ENCODE measurements around the gene ENDOV. TPM values are rescaled to one million over a fixed set of nuclear protein-coding genes. Genes with fewer than 3 reads are reported as not detected.

Gene ENDOV
- total RNA-seq, 1 experiment from 2014 or later, result 45.6 TPM

DNA sequence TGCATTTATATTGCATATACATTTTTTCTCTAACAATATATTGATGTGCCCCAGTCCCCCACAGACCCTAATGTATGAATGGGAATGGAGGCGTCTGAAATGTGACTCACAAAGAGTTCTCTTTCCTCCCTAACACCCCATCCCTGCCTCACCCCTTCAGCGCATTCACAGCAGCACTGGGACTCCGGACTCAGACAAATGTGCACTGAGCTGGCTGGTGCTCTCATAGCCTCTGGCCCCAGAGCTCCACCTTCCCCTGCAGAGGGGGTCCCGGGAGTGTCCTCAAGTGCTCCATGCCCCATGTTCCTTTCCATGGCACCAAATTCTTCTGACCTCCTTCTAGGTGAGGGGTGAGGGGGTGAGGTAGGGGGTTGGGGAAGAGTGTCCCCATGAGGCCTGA lies 40.8 kb downstream of the ENDOV start:
- Histone ChIP-seq H3K9me2 (ENCODE audit: insufficient read depth) (no peaks in the 10 kb centered on the region), H3K27me3 (ENCODE audit: insufficient read depth, low read length) (no peaks in the 10 kb centered on the region), H3K79me2 (ENCODE audit: insufficient read depth, low read length) (no peaks in the 10 kb centered on the region), H3K9ac (ENCODE audit: low read length) (peak overlapping the region; percentile 99), H3K9me3 (ENCODE audit: control insufficient read depth in 1 of 2, insufficient read depth in 1 of 2, low read depth in 1 of 2, low read length in 2 of 2) (no peaks in the 10 kb centered on the region), H4K20me1 (ENCODE audit: insufficient read depth) (no peaks in the 10 kb centered on the region), H3K4me3 (replicated peaks in 1 of 2; ENCODE audit: low read depth in 1 of 2, low read length in 2 of 2) (peak overlapping the region; percentile 78 to 82), H3K4me2 (ENCODE audit: low read length) (peak overlapping the region; percentile 84), H2AFZ (ENCODE audit: low read depth, low read length, poor library complexity, severe bottlenecking) (no peak overlapping the region), H3K4me1 (ENCODE audit: control insufficient read depth in 1 of 2, insufficient read depth in 2 of 2, low read length in 2 of 2) (peaks cover 11 to 40% of the 10 kb centered on the region in 2 experiments; a peak in 3 of 4 replicates), H3K27ac (ENCODE audit: low read depth, low read length) (peak overlapping the region; percentile 91; the same call in 1 of the 2 replicates), H3K36me3 (ENCODE audit: control insufficient read depth in 1 of 2, insufficient read depth in 2 of 2, low read length in 2 of 2) (no peaks in the 10 kb centered on the region)
- POLR2A ChIA-PET, result interaction anchor here (1.5 kb wide), 1 partner anchor 10 kb away, joined by 5 read pairs; no protein-coding TSS in a partner anchor
- CTCF ChIA-PET, result no interaction called here
- DNase-seq (ENCODE audit: low read depth, low spot score) (no peak), ATAC-seq (no peak)
- RAD21 ChIA-PET (ENCODE audit: low non-redundant PET in 1 of 2, low total read pairs in 2 of 2, uncharacterized antibody in 2 of 2, unreplicated experiment in 2 of 2), result no interaction called here
- intact Hi-C loops (cut with micrococcal nuclease), result loop anchor here (10.0 kb wide), 2 partner anchors 119 to 439 kb away; no protein-coding TSS in a partner anchor
- no TSS peak for BruUV-seq (replicated peaks)
- TF ChIP-seq POLR2AphosphoS5 (IDR thresholded peaks at IDR 0.05; ENCODE audit: low read depth, low read length), result no peak
- TF ChIP-seq ZNF274 (IDR thresholded peaks at IDR 0.05; ENCODE audit: low read depth, low read length), result no peak
- no peak for TF ChIP-seq CBX3 (IDR thresholded peaks at IDR 0.05; ENCODE audit: low read depth)
- TF ChIP-seq FOSL1 (IDR thresholded peaks at IDR 0.05; ENCODE audit: low read depth), result no peak
- no peak for TF ChIP-seq YY1 (IDR thresholded peaks at IDR 0.05; ENCODE audit: extremely low read depth, insufficient replicate concordance, low read depth, low read length)
- no peak for TF ChIP-seq EGR1 (IDR thresholded peaks at IDR 0.05; ENCODE audit: low read depth)
- no peak for TF ChIP-seq EZH2phosphoT487 (IDR thresholded peaks at IDR 0.05; ENCODE audit: borderline replicate concordance)
- TF ChIP-seq TCF7L2 (IDR thresholded peaks at IDR 0.05; ENCODE audit: borderline replicate concordance, extremely low read depth, insufficient read depth, insufficient read length), result no peak
- TF ChIP-seq, protein P1, sequence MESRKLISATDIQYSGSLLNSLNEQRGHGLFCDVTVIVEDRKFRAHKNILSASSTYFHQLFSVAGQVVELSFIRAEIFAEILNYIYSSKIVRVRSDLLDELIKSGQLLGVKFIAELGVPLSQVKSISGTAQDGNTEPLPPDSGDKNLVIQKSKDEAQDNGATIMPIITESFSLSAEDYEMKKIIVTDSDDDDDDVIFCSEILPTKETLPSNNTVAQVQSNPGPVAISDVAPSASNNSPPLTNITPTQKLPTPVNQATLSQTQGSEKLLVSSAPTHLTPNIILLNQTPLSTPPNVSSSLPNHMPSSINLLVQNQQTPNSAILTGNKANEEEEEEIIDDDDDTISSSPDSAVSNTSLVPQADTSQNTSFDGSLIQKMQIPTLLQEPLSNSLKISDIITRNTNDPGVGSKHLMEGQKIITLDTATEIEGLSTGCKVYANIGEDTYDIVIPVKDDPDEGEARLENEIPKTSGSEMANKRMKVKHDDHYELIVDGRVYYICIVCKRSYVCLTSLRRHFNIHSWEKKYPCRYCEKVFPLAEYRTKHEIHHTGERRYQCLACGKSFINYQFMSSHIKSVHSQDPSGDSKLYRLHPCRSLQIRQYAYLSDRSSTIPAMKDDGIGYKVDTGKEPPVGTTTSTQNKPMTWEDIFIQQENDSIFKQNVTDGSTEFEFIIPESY (IDR thresholded peaks at IDR 0.05; ENCODE audit: extremely low read depth, insufficient replicate concordance, low read length), result no peak
- no peak for TF ChIP-seq POLR2A (IDR thresholded peaks at IDR 0.05; ENCODE audit: borderline replicate concordance, extremely low read depth, insufficient read depth, insufficient read length)
- TF ChIP-seq ELF1 (IDR thresholded peaks at IDR 0.05; ENCODE audit: borderline replicate concordance, low read depth), result no peak
- TF ChIP-seq SIN3A (IDR thresholded peaks at IDR 0.05; ENCODE audit: low read depth), result no peak
- TF ChIP-seq JUND (IDR thresholded peaks at IDR 0.05), result no peak
- TF ChIP-seq, protein P2, sequence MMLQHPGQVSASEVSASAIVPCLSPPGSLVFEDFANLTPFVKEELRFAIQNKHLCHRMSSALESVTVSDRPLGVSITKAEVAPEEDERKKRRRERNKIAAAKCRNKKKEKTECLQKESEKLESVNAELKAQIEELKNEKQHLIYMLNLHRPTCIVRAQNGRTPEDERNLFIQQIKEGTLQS (IDR thresholded peaks at IDR 0.05), result no peak
- TF ChIP-seq CEBPB (IDR thresholded peaks at IDR 0.05; ENCODE audit: low read depth), result no peak

Measured in HCT116 (cell line).